ENCODE data around the gene RAB30. TPM values are rescaled to one million over a fixed set of nuclear protein-coding genes. Genes with fewer than 3 reads are reported as not detected.
A peak's percentile ranks its signal among the peaks of the same experiment; 100 is the strongest.

Gene RAB30
- polyA plus RNA-seq, 4 donors: 3.2 to 15.9 (median 8.9) TPM

DNA sequence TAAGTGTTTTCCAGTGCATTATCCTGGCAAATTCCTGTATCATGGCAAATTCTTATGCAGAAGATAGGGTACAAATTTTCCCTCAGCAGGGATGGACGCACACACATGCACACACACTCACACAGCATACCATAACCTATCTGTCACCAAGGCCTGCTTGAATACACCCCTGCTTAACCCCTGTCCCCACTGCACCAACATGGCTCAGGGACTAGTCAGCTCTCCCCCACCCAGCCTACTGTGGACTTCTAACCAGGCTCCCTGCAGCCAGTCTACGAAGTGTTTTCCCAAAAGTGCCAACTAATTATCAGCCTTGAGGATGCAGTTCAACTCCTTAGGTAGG lies 63.1 kb downstream of the RAB30 start:
- Histone ChIP-seq H3K27ac (ENCODE audit: low read depth in 1 of 3, low read length in 2 of 3) (peak overlapping the region in 2 of 3 donors; percentile 41 to 67), H3K27me3 (ENCODE audit: control insufficient read depth in 3 of 3, insufficient read depth in 3 of 3, low read length in 3 of 3) (no peaks in the 10 kb centered on the region), H3K4me1 (ENCODE audit: control insufficient read depth in 3 of 3, insufficient read depth in 2 of 3, low read depth in 1 of 3, low read length in 2 of 3) (peaks cover 4 to 21% (median 11%) of the 10 kb centered on the region in 3 donors), H3K36me3 (ENCODE audit: control insufficient read depth in 3 of 3, insufficient read depth in 2 of 3, low read depth in 1 of 3, low read length in 3 of 3) (no peaks in the 10 kb centered on the region), H3K9me3 (ENCODE audit: control insufficient read depth in 2 of 2, insufficient read depth in 1 of 2, low read depth in 1 of 2, low read length in 1 of 2) (no peaks in the 10 kb centered on the region), H3K4me3 (ENCODE audit: low read depth in 1 of 3, low read length in 3 of 3) (no peak overlapping the region)
- no peak for FAIRE-seq
- no peak for DNase-seq
- 92 to 94% (median 93%) methylated on average over 2 of the region's 2 CpGs for WGBS, 3 donors

DNA sequence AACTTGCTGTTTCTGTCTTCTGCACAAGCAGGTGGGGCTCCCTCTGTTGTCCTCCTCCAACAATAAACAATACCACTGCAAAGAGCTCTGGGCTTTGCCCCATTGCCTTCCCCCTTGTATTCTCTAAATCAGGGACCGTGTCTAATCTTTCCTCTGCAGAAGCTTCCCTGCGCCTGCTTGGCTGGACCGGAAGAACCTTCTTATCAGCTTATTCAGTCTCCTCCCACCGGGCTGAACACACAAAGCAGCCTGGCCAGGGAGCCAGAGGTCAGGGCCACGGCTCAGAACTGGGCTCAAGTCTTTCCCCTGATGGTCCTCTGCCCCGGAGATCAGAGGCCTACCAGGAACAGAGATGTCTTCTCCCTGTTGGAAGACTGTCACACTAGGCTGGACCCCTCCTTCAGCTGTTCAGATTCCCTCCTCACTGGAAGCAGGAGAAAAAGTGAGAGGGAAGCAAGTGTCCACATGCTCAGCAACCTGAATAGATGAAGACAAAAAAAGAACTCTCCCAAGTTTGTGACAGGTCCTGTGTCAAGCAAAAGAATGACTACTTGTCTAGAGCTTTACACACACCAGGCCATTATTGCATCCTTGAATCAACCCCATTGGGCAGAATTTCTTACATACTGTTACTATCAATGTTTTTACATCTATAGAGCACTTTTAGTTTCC lies 63.7 kb downstream of the RAB30 start:
- Histone ChIP-seq H3K4me1 (ENCODE audit: control insufficient read depth in 3 of 3, insufficient read depth in 2 of 3, low read depth in 1 of 3, low read length in 2 of 3) (peaks cover 4 to 21% (median 11%) of the 10 kb centered on the region in 3 donors), H3K36me3 (ENCODE audit: control insufficient read depth in 3 of 3, insufficient read depth in 2 of 3, low read depth in 1 of 3, low read length in 3 of 3) (no peaks in the 10 kb centered on the region), H3K4me3 (ENCODE audit: low read depth in 1 of 3, low read length in 3 of 3) (no peak overlapping the region), H3K9me3 (ENCODE audit: control insufficient read depth in 2 of 2, insufficient read depth in 1 of 2, low read depth in 1 of 2, low read length in 1 of 2) (no peaks in the 10 kb centered on the region), H3K27ac (ENCODE audit: low read depth in 1 of 3, low read length in 2 of 3) (peak overlapping the region; percentile 41 to 67 (median 53)), H3K27me3 (ENCODE audit: control insufficient read depth in 3 of 3, insufficient read depth in 3 of 3, low read length in 3 of 3) (no peaks in the 10 kb centered on the region)
- FAIRE-seq: no peak
- WGBS, 3 donors: 7 to 19% (median 15%) methylated on average over 6 of the region's 6 CpGs
- peak; percentile 79 to 89 for DNase-seq

DNA sequence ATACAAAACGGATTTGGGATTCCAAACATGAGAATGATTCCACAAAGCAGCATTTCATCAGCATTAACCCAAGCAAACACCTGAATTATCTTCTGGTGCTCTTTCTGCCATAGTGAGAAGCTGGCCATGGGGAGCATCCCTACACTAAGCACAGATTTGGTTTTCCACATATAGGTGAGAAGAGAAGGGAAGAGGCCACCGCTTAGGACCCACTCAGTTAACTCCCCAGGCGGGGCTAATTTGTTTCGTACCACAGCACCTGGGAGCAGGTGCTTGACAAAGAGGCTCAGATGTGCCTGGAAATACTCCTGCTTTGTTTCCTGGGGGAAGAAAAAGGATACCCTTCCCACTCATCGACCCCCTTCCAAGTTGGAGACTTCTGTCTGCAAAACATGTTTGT lies 64.2 kb downstream of the RAB30 start:
- no peak overlapping the region for H3K4me3 ChIP-seq (ENCODE audit: low read depth in 1 of 3, low read length in 3 of 3)
- H3K9me3 ChIP-seq (ENCODE audit: control insufficient read depth in 2 of 2, insufficient read depth in 1 of 2, low read depth in 1 of 2, low read length in 1 of 2): no peaks in the 10 kb centered on the region
- peak overlapping the region in 2 of 3 donors; percentile 16 to 41 for H3K27ac ChIP-seq (ENCODE audit: low read depth in 1 of 3, low read length in 2 of 3)
- H3K4me1 ChIP-seq (ENCODE audit: control insufficient read depth in 3 of 3, insufficient read depth in 2 of 3, low read depth in 1 of 3, low read length in 2 of 3): peaks cover 6 to 21% (median 11%) of the 10 kb centered on the region in 3 donors
- H3K36me3 ChIP-seq (ENCODE audit: control insufficient read depth in 3 of 3, insufficient read depth in 2 of 3, low read depth in 1 of 3, low read length in 3 of 3): no peaks in the 10 kb centered on the region
- FAIRE-seq (no peak), DNase-seq (no peak)
- no peaks in the 10 kb centered on the region for H3K27me3 ChIP-seq (ENCODE audit: control insufficient read depth in 3 of 3, insufficient read depth in 3 of 3, low read length in 3 of 3)
- 52 to 68% (median 67%) methylated on average over 5 of the region's 5 CpGs for WGBS, 3 donors

DNA sequence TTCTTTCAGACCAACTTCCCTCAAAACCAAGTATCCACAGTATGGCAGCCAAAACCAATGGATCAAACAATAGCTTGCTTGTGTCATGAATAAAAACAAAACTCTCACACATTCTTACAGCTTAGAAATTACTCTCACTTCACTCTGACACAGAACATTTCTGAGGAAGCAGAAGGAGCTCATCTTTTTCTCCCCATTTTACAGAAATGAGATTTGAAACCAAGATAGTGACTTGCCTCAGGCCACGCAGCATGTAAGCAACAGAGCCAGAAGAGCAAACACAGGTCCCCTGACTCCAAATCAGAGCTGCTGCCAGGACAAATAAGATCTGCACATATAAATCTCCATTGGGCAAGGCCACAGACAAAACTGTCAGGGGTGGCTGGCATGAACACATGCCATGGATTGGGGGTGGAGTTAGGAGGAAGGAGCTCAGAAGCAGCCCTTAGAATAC lies 64.8 kb downstream of the RAB30 start:
- DNase-seq (no peak), FAIRE-seq (no peak)
- Histone ChIP-seq H3K27me3 (ENCODE audit: control insufficient read depth in 3 of 3, insufficient read depth in 3 of 3, low read length in 3 of 3) (no peaks in the 10 kb centered on the region), H3K36me3 (ENCODE audit: control insufficient read depth in 3 of 3, insufficient read depth in 2 of 3, low read depth in 1 of 3, low read length in 3 of 3) (no peaks in the 10 kb centered on the region), H3K9me3 (ENCODE audit: control insufficient read depth in 2 of 2, insufficient read depth in 1 of 2, low read depth in 1 of 2, low read length in 1 of 2) (no peaks in the 10 kb centered on the region), H3K4me1 (ENCODE audit: control insufficient read depth in 3 of 3, insufficient read depth in 2 of 3, low read depth in 1 of 3, low read length in 2 of 3) (peaks cover 6 to 21% (median 8%) of the 10 kb centered on the region in 3 donors), H3K27ac (ENCODE audit: low read depth in 1 of 3, low read length in 2 of 3) (no peak overlapping the region), H3K4me3 (ENCODE audit: low read depth in 1 of 3, low read length in 3 of 3) (no peak overlapping the region)
- 68 to 95% (median 68%) methylated on average over 1 of the region's 1 CpG for WGBS, 3 donors

DNA sequence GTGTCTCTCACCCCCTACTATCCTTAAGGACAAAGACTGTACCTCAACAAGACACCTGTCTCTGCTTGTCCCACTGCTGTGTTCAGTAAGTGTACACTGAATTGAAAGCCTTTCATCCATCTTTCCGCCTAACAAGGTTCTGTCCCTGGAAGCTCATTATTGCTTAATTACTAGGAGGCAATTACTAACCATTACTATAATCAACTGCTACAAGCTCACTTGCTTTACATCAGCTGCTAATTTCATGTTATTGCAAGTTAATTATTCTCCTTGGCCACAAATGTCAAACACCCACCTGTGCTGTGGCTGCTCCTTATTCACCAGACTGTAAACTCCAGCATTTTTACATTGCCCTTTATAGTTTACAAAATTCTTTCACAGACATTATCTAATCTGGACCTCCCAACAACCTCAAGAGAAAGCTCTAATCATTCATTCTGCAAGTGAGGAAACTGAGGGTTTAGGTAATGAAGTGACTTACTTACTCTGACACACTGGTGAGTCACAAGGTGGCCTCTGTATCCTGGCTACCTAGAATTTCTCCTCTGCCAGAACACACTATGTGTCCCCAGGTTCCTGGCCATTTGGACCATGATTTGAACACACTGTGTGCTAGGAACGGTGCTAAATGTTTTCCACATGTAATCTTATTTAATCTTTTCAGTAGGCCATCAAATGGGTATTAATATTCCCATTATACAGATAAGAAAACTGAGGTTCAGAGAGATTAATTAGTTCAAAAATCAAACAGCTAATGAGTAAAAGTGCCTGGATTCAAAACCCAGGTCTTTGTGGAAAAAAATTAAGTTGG lies 66.7 kb downstream of the RAB30 start:
- peaks cover 6 to 21% (median 8%) of the 10 kb centered on the region in 3 donors for H3K4me1 ChIP-seq (ENCODE audit: control insufficient read depth in 3 of 3, insufficient read depth in 2 of 3, low read depth in 1 of 3, low read length in 2 of 3)
- no peaks in the 10 kb centered on the region for H3K36me3 ChIP-seq (ENCODE audit: control insufficient read depth in 3 of 3, insufficient read depth in 2 of 3, low read depth in 1 of 3, low read length in 3 of 3)
- H3K9me3 ChIP-seq (ENCODE audit: control insufficient read depth in 2 of 2, insufficient read depth in 1 of 2, low read depth in 1 of 2, low read length in 1 of 2): no peaks in the 10 kb centered on the region
- no peaks in the 10 kb centered on the region for H3K27me3 ChIP-seq (ENCODE audit: control insufficient read depth in 3 of 3, insufficient read depth in 3 of 3, low read length in 3 of 3)
- peak; percentile 25 to 77 for DNase-seq
- peak overlapping the region in 1 of 3 donors; percentile 43 for H3K27ac ChIP-seq (ENCODE audit: low read depth in 1 of 3, low read length in 2 of 3)
- WGBS, 3 donors: 37 to 83% (median 66%) methylated on average over 2 of the region's 2 CpGs
- H3K4me3 ChIP-seq (ENCODE audit: low read depth in 1 of 3, low read length in 3 of 3): no peak overlapping the region
- no peak for FAIRE-seq

DNA sequence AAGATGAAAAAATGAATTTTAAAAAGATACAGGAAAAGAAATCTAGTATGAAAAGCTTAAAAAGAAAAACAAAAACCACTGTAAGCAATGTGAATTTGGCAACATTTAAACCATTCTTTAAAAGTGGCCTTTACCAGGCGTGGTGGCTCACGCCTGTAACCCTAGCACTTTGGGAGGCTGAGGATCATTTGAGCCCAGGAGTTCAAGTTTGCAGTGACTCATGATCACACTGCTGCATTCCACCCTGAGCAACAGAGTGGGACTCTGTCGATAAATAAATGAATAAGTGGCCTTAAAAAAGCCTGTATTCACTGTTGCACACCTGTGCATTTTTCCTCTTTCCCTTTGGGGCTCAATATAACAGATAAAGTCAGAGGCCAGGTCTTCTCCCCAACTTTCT lies 69.2 kb downstream of the RAB30 start:
- H3K4me1 ChIP-seq (ENCODE audit: control insufficient read depth in 3 of 3, insufficient read depth in 2 of 3, low read depth in 1 of 3, low read length in 2 of 3): peaks cover 9 to 19% (median 13%) of the 10 kb centered on the region in 3 donors
- no peak overlapping the region for H3K27ac ChIP-seq (ENCODE audit: low read depth in 1 of 3, low read length in 2 of 3)
- H3K36me3 ChIP-seq (ENCODE audit: control insufficient read depth in 3 of 3, insufficient read depth in 2 of 3, low read depth in 1 of 3, low read length in 3 of 3): no peaks in the 10 kb centered on the region
- no peak for DNase-seq
- no peaks in the 10 kb centered on the region for H3K27me3 ChIP-seq (ENCODE audit: control insufficient read depth in 3 of 3, insufficient read depth in 3 of 3, low read length in 3 of 3)
- 90 to 95% (median 95%) methylated on average over 3 of the region's 3 CpGs for WGBS, 3 donors
- no peak for FAIRE-seq
- H3K4me3 ChIP-seq (ENCODE audit: low read depth in 1 of 3, low read length in 3 of 3): no peak overlapping the region
- H3K9me3 ChIP-seq (ENCODE audit: control insufficient read depth in 2 of 2, insufficient read depth in 1 of 2, low read depth in 1 of 2, low read length in 1 of 2): no peaks in the 10 kb centered on the region

DNA sequence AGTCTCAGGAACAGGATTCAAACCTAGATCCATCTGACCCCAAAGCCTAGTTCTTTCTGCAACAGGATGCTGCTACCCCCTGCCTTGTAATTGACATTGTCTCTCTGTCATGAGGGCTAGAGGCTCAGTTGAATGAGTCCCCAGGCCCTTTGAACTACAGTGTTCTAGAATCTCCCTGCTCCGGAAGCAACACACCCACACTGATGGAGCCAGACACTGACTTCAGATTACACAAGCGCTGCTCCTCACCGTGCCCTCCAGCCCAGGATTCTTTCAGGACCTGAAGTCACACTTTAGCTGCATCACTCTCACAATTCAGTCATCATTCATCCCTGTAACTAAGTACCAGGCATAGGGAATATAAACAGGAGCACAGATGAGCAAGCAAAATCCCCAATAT lies 69.6 kb downstream of the RAB30 start:
- no peaks in the 10 kb centered on the region for H3K27me3 ChIP-seq (ENCODE audit: control insufficient read depth in 3 of 3, insufficient read depth in 3 of 3, low read length in 3 of 3)
- H3K4me1 ChIP-seq (ENCODE audit: control insufficient read depth in 3 of 3, insufficient read depth in 2 of 3, low read depth in 1 of 3, low read length in 2 of 3): peaks cover 8 to 21% (median 11%) of the 10 kb centered on the region in 3 donors
- H3K27ac ChIP-seq (ENCODE audit: low read depth in 1 of 3, low read length in 2 of 3): no peak overlapping the region
- H3K36me3 ChIP-seq (ENCODE audit: control insufficient read depth in 3 of 3, insufficient read depth in 2 of 3, low read depth in 1 of 3, low read length in 3 of 3): no peaks in the 10 kb centered on the region
- H3K4me3 ChIP-seq (ENCODE audit: low read depth in 1 of 3, low read length in 3 of 3): no peak overlapping the region
- H3K9me3 ChIP-seq (ENCODE audit: control insufficient read depth in 2 of 2, insufficient read depth in 1 of 2, low read depth in 1 of 2, low read length in 1 of 2): no peaks in the 10 kb centered on the region
- WGBS, 3 donors: 69 to 86% (median 78%) methylated on average over 3 of the region's 3 CpGs
- FAIRE-seq (no peak), DNase-seq (no peak)

DNA sequence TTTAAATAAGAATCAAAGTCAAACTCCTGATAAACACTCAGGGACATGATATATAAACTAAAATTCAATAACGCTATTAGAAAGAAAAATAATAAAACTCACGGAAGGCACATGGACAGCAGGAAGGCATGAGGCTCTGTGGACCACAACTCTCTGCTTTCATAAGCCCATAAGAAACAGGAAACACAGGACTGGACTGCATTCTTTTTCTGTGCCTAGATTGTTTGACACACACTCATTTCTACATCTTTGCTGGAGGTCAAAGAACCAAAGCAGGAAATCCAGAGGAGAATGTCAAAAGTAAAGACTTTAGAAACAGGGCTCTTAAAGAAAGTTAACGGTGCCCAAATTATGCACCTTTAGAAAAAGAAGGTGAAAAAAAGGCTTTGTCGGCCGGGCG lies 71.3 kb downstream of the RAB30 start:
- WGBS, 3 donors: 95 to 99% (median 96%) methylated on average over 6 of the region's 6 CpGs
- Histone ChIP-seq H3K4me3 (ENCODE audit: low read depth in 1 of 3, low read length in 3 of 3) (no peak overlapping the region), H3K4me1 (ENCODE audit: control insufficient read depth in 3 of 3, insufficient read depth in 2 of 3, low read depth in 1 of 3, low read length in 2 of 3) (peaks cover 6 to 29% (median 11%) of the 10 kb centered on the region in 3 donors), H3K9me3 (ENCODE audit: control insufficient read depth in 2 of 2, insufficient read depth in 1 of 2, low read depth in 1 of 2, low read length in 1 of 2) (no peaks in the 10 kb centered on the region), H3K36me3 (ENCODE audit: control insufficient read depth in 3 of 3, insufficient read depth in 2 of 3, low read depth in 1 of 3, low read length in 3 of 3) (no peaks in the 10 kb centered on the region), H3K27ac (ENCODE audit: low read depth in 1 of 3, low read length in 2 of 3) (no peak overlapping the region), H3K27me3 (ENCODE audit: control insufficient read depth in 3 of 3, insufficient read depth in 3 of 3, low read length in 3 of 3) (no peaks in the 10 kb centered on the region)
- FAIRE-seq: no peak
- DNase-seq: no peak
